Measurements from ENCODE around the gene LZTFL1.

Gene LZTFL1

GRCh38 chr3:45807133-45807532 is 34.8 kb downstream of the LZTFL1 start:
- DNase-seq, result no peak

GRCh38 chr3:45806072-45806471 is 35.8 kb downstream of the LZTFL1 start:
- DNase-seq, result no peak

- DNase-seq, result no peak
Observed at GRCh38 chr3:45803252-45803935, 38.5 kb downstream of the LZTFL1 start.

GRCh38 chr3:45802146-45802545 is 39.8 kb downstream of the LZTFL1 start:
- DNase-seq, result no peak

GRCh38 chr3:45800611-45801010 is 41.3 kb downstream of the LZTFL1 start:
- no peak for DNase-seq

GRCh38 chr3:45799586-45799985 is 42.3 kb downstream of the LZTFL1 start:
- no peak for DNase-seq

- no peak for DNase-seq
Observed at GRCh38 chr3:45798034-45798433, 43.9 kb downstream of the LZTFL1 start.

- DNase-seq, result no peak
Observed at GRCh38 chr3:45796902-45797637, 44.8 kb downstream of the LZTFL1 start.

GRCh38 chr3:45795882-45796765 is 45.8 kb downstream of the LZTFL1 start, which contains the start of gene SLC6A20:
SLC6A20 (minus strand) TSS chr3:45796536; CDS start chr3:45796419, 117 bp downstream.
- no peak for DNase-seq

- no peak for DNase-seq
Observed at GRCh38 chr3:45795509-45795881, 46.4 kb downstream of the LZTFL1 start.

GRCh38 chr3:45794660-45795059 is 47.3 kb downstream of the LZTFL1 start:
- no peak for DNase-seq

- no peak for DNase-seq
Observed at GRCh38 chr3:45794177-45794560, 47.8 kb downstream of the LZTFL1 start.

GRCh38 chr3:45793482-45794176 is 48.3 kb downstream of the LZTFL1 start:
- no peak for DNase-seq

- DNase-seq, result no peak
Observed at GRCh38 chr3:45792516-45793172, 49.3 kb downstream of the LZTFL1 start.

- no peak for DNase-seq
Observed at GRCh38 chr3:45792036-45792435, 49.9 kb downstream of the LZTFL1 start.

GRCh38 chr3:45790596-45790995 is 51.3 kb downstream of the LZTFL1 start:
- no peak for DNase-seq

- no peak for DNase-seq
Observed at GRCh38 chr3:45789235-45789812, 52.6 kb downstream of the LZTFL1 start.

GRCh38 chr3:45787551-45787950 is 54.4 kb downstream of the LZTFL1 start:
- no peak for DNase-seq

GRCh38 chr3:45786801-45787495 is 55.0 kb downstream of the LZTFL1 start:
- DNase-seq, result no peak

- no peak for DNase-seq
Observed at GRCh38 chr3:45785605-45786150, 56.2 kb downstream of the LZTFL1 start.

- no peak for DNase-seq
Observed at GRCh38 chr3:45783667-45784066, 58.3 kb downstream of the LZTFL1 start.
